Aorta (tissue), 5 donors: ENCODE results near the gene GSTM5. TPM values are rescaled to one million over a fixed set of nuclear protein-coding genes. Genes with fewer than 3 reads are reported as not detected.
"Not testable (repeated sequence)": the region's sequence is repeated elsewhere in the genome, so short reads cannot be mapped to it uniquely, and the experiment has no call there.

Experiments used
- ATAC-seq: fragments of 200-7000 bp; cut with Tn5 transposase; one replicate; pipeline ENCODE4 v1.9.1; 2022; ENCODE audit warnings: moderate library complexity; ENCODE audit not compliant: low FRiP score
- DNase-seq, 2 donors: peaks; one replicate each; pipeline ENCODE4 v3.0.0-alpha.2; 2020
- H3K27ac ChIP-seq, 2 donors: one replicate each; pipeline ENCODE4 v1.5.1; 2013; ENCODE audit warnings: low read length in 2 of 2, mild to moderate bottlenecking in 2 of 2, moderate library complexity in 2 of 2, control low read depth in 1 of 2, inconsistent platforms in 1 of 2, low read depth in 1 of 2
- H3K27me3 ChIP-seq, 2 donors: one replicate each; pipeline ENCODE4 v1.6.1; 2013; ENCODE audit warnings: control low read depth in 1 of 2, low read length in 1 of 2, mild to moderate bottlenecking in 1 of 2, moderate library complexity in 1 of 2; ENCODE audit not compliant: insufficient read depth in 2 of 2, control insufficient read depth in 1 of 2
- H3K36me3 ChIP-seq, 2 donors: one replicate each; pipeline ENCODE4 v1.6.1; 2013; ENCODE audit warnings: control low read depth in 1 of 2, low read length in 1 of 2, mild to moderate bottlenecking in 1 of 2; ENCODE audit not compliant: insufficient read depth in 2 of 2, control insufficient read depth in 1 of 2
- H3K4me1 ChIP-seq, 2 donors: one replicate each; pipeline ENCODE4 v1.6.1; 2013; ENCODE audit warnings: low read length in 2 of 2, control low read depth in 1 of 2, mild to moderate bottlenecking in 1 of 2, moderate library complexity in 1 of 2; ENCODE audit not compliant: insufficient read depth in 2 of 2, control insufficient read depth in 1 of 2
- H3K4me3 ChIP-seq, 2 donors: one replicate each; pipeline ENCODE4 v1.5.1; 2013; ENCODE audit warnings: low read length in 2 of 2, control low read depth in 1 of 2, mild to moderate bottlenecking in 1 of 2
- H3K9me3 ChIP-seq: one replicate; pipeline ENCODE4 v1.6.1; 2013; ENCODE audit warnings: mild to moderate bottlenecking, low read length; ENCODE audit not compliant: control insufficient read depth
- WGBS, 2 donors: extraction: QIAGEN DNeasy Blood & Tissue Kit; methylation state at CpG; one replicate each; pipeline ENCODE4 v1.1.7; 2013; 5-methylcytosine and 5-hydroxymethylcytosine counted together
- intact Hi-C, 2 donors: fragments of 100-400 bp; cut with DNase I; formaldehyde crosslinking; loops; one replicate each; pipeline versions ENCODE4 v1.14.2 to v1.15.0; 2022
- polyA plus RNA-seq, 2 donors: library from polyadenylated mRNA; stranded (reverse); fragments of 200-250 nt; gene quantifications; one replicate each; pipeline ENCODE4 v1.2.3, GENCODE V29; 2013
- total RNA-seq, 2 donors: library from RNA; stranded (reverse); fragmentation: NEBNext Ultra II Directional; extraction: Animal tissue kit (Norgen Biotek cat#: 25700); gene quantifications; one replicate each; pipeline ENCODE4 v1.2.1, GENCODE V29; 2021
- donor health status: healthy with polysubstance abuse.
- donor health status: Bipolar disorder and iron deficiency.
- donor health status: DM: no; HTN: no; CAD: no.
- donor health status: DM: no; HTN: no; CAD: no.
- donor health status: DM: yes; HTN: yes; CAD: no.

GSTM5 gene
- total and polyA plus RNA-seq, 4 donors: 5.7 to 23.4 (median 9.7) TPM

DNA sequence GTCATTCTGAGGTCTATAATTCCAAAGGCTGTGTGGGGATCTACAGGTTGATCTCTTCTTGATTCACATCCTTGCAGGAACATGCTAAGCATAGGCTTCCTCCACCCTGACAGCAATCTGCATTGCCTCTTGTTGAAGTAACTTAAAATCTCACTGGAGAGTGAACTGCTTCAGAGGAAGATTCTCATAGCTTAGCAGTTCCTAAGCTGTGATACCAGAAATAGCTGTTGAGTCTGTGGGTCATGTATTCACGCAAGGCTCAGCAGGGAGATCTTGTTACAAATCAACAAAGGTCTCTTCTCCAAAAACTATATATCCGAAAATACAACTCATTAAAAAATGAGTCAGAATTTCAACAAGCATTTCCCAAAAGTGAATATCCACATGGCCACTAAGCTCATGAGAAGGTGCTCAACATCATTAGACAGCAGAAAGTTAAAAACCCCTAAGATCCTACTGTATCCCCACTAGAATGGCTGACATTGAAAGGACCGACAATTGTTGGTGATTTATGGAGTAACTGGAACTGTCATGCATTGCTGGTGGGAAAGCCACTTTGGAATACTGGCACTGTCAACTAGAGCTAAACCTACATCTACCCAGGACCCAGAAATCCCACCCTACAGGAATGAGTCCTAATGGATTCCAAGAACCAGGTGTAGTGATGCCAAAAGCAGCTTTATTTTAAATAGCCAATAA lies 35.2 kb upstream of the GSTM5 start:
- ATAC-seq, DNase-seq, H3K36me3 ChIP-seq, H3K9me3 ChIP-seq, H3K27me3 ChIP-seq, H3K27ac ChIP-seq, H3K4me1 ChIP-seq, H3K4me3 ChIP-seq, intact Hi-C loops: not testable (repeated sequence)
- 88 to 89% methylated on average over 3 of the region's 3 CpGs for WGBS, 2 donors

DNA sequence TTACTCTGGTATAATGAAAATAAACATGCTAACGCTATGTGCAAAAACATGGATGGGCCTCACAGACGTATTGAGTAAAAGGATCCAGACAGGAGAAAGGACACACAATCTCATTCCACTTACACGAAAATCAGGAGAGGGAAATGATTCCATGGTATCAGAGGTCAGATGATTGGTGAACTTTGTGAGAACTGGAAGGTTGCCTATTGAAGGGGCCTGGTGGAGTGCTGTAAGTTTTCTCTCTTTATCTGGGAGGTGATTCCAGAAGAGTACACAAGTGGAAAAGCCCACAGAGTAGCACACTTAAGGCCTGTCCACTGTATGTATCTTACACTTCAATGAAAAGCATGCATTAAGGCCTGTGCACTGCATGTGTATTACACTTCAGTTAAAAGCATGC lies 34.6 kb upstream of the GSTM5 start:
- no peak for ATAC-seq
- Histone ChIP-seq H3K36me3 (peaks cover 0 to 1% of the 10 kb centered on the region in 2 donors), H3K27ac (no peak overlapping the region), H3K9me3 (no peaks in the 10 kb centered on the region), H3K4me1 (no peaks in the 10 kb centered on the region), H3K27me3 (no peaks in the 10 kb centered on the region), H3K4me3 (no peak overlapping the region)
- intact Hi-C loops: no loop called here
- DNase-seq: no peak
- WGBS, 2 donors: 73% methylated on average over 3 of the region's 3 CpGs

DNA sequence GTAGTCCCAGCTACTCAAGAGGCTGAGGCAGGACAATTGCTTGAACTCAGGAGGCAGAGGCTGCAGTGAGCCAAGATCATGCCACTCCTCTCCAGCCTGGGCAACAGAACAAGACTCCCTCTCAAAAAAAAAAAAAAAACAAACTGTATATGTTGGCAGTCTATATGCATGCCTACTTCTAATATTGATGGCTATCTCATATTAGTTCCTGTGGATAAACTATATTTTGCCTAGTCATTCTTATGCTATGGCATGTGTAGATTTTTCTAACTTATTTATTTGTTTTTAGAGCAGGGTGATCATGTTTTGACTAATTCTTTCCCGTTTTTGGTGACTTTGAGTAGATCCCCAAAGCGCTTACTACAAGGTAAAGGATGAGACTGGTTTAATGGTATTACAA lies 33.4 kb upstream of the GSTM5 start:
- H3K4me1 ChIP-seq, H3K9me3 ChIP-seq, H3K36me3 ChIP-seq, H3K27me3 ChIP-seq, ATAC-seq, H3K27ac ChIP-seq, DNase-seq, H3K4me3 ChIP-seq, intact Hi-C loops: not testable (repeated sequence)
- WGBS, 2 donors: 74 to 80% methylated on average over 2 of the region's 2 CpGs

DNA sequence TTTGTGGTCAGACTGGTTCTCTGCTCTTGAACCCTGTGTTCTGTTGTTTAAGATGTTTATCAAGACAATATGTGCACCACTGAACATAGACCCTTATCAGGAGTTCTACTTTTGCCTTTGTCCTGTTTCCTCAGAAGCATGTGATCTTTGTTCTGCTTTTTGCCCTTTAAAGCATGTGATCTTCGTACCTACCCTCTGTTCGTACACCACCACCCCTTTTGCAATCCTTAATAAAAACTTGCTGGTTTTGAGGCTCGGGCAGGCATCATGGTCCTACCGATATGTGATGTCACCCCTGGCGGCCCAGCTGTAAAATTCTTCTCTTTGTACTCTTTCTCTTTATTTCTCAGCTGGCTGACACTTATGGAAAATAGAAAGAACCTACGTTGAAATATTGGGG lies 27.3 kb upstream of the GSTM5 start:
- not testable (repeated sequence) for H3K4me1 ChIP-seq, H3K36me3 ChIP-seq, DNase-seq, H3K4me3 ChIP-seq, H3K27ac ChIP-seq, ATAC-seq, H3K9me3 ChIP-seq, H3K27me3 ChIP-seq
- intact Hi-C loops: loop anchor here in 1 of 2 donors (5.0 kb wide), 1 partner anchor 137 kb away; the partner anchor contains the start of gene GNAI3
- WGBS, 2 donors: 92 to 95% methylated on average over 6 of the region's 6 CpGs

DNA sequence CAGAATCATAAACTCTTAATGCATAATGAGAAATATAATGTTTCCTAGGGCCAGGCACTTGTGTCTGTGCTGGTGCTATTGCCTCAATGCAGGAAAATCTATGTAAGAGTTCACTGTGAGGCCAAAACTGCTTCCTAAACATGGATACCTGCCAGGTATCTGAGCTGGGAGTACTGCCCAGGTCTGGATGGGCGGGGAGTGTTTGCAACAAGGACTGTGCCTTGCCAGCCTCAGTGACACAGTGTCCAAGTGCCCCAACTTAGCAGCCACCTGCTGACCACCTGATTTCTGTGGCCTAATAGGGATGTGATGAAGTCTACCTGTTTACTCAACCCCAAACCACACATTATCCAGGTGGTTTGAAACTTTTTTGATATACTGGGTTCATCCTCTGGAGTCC lies 26.7 kb upstream of the GSTM5 start:
- DNase-seq, H3K4me3 ChIP-seq, H3K36me3 ChIP-seq, H3K9me3 ChIP-seq, ATAC-seq, H3K4me1 ChIP-seq, H3K27me3 ChIP-seq, H3K27ac ChIP-seq: not testable (repeated sequence)
- intact Hi-C loops: loop anchor here in 1 of 2 donors (5.0 kb wide), 1 partner anchor 138 kb away; the partner anchor contains the start of gene GNAI3
- 59 to 60% methylated on average over 1 of the region's 1 CpG for WGBS, 2 donors

DNA sequence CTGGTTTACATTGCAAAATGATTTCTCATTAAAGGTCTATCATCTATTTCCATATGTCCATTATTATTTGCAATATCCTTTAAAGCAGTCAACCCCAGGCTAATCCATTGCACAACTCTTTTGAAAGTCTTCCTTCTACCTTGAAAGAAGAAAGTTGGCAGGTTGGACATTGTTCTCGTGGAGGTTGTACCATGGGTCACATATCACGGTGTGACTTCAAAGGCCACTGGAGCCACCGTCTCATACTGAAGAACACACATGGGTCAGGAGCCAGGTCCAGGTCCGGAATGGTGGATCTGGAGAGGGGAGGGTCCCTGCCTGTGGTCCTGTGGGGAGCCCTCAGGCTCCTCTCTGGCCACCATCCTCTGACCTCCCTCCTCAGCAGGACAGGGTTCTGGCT lies 26.2 kb upstream of the GSTM5 start:
- not testable (repeated sequence) for H3K27me3 ChIP-seq, DNase-seq, H3K27ac ChIP-seq, ATAC-seq, H3K4me1 ChIP-seq, H3K4me3 ChIP-seq, H3K9me3 ChIP-seq, H3K36me3 ChIP-seq
- 94% methylated on average over 4 of the region's 4 CpGs for WGBS, 2 donors
- intact Hi-C loops: loop anchor here in 1 of 2 donors (2.0 to 5.0 kb wide), 2 partner anchors 45 to 139 kb away; partner anchors contain the start of gene GNAI3

DNA sequence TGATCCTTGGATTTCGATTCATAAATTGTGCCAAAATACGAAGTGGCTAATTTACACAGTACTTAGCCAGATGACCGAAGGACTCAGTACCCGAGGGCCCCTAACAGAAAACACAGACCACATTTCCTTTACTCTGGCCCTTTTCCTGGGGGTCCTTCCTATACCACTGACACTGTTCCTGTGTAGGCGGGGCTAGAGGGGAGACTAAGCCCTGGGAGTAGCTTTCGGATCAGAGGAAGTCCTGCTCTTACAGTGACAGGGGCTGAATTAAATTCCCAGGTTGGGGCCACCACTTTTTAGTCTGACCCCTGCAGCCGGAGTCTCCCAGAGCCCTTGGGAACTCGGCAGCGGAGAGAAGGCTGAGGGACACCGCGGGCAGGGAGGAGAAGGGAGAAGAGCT lies 24.9 kb upstream of the GSTM5 start:
- not testable (repeated sequence) for H3K4me1 ChIP-seq, DNase-seq, H3K9me3 ChIP-seq, H3K27me3 ChIP-seq, H3K36me3 ChIP-seq, H3K4me3 ChIP-seq, ATAC-seq
- intact Hi-C loops: loop anchor here in 1 of 2 donors (2.0 to 5.0 kb wide), 2 partner anchors 46 to 140 kb away; partner anchors contain the start of gene GNAI3
- 16 to 18% methylated on average over 10 to 11 of the region's 11 CpGs for WGBS, 2 donors
- peak overlapping the region in 1 of 2 donors; percentile 66 for H3K27ac ChIP-seq

DNA sequence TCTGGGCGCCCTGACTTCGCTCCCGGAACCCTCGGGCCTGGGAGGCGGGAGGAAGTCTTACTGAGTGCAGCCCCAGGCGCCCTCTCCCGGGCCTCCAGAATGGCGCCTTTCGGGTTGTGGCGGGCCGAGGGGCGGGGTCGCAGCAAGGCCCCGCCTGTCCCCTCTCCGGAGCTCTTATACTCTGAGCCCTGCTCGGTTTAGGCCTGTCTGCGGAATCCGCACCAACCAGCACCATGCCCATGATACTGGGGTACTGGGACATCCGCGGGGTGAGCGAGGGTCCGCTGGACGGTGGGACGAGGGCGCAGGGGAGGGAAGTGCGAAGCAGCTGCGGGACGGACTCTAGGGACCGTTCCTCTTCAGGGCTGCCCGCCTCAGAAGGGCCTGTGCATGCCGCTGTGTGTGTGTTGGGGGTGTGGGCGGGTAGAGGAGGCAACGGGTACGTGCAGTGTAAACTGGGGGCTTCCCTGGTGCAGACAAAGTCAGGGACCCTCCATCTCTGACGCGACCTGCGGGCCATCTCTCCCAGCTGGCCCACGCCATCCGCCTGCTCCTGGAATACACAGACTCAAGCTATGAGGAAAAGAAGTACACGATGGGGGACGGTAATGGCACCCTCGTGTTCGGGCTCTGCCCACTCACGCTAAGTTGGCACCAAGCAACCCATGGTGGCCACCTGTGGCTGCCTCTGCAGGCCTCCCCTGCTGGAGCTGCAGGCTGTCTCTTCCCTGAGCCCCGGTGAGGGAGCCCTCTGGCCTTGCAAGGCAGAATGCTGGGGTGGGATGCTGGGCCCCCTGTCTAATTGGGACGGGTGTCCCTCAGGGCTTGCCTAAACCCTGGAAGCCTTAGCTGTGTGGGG lies 24.2 kb upstream of the GSTM5 start, which contains the start of gene GSTM1:
Gene GSTM1 (plus strand): TSS at position 177 of the 859 bp plus-strand sequence. CDS start 57 bp downstream, at position 234.
- Histone ChIP-seq H3K27ac (peak within 1 kb of the TSS in 1 of 2 donors; percentile 66), H3K27me3 (no peaks in the 10 kb centered on the region), H3K4me3 (peak within 1 kb of the TSS in 1 of 2 donors; percentile 37), H3K36me3 (no peaks in the 10 kb centered on the region), H3K4me1 (no peaks in the 10 kb centered on the region), H3K9me3 (no peaks in the 10 kb centered on the region)
- DNase-seq: peak in 1 of 2 donors; percentile 93
- ATAC-seq: no peak
- 1 to 2% methylated on average over 19 to 46 of the region's 46 CpGs for WGBS, 2 donors
- intact Hi-C loops: loop anchor here in 1 of 2 donors (2.0 to 5.0 kb wide), 2 partner anchors 47 to 141 kb away; partner anchors contain the start of gene GNAI3
